OCI-LY3 (cell line): Measurements from ENCODE around the gene ELOB.

ENCODE experiments used
- H2AFZ ChIP-seq: fragments of 200-600, 300-600 bp; shearing (Covaris generic); 2 replicates; pipeline ENCODE4 v1.6.0; 2014; ENCODE audit warnings: antibody characterized with exemption, low read depth, low read length
- H3K27ac ChIP-seq: fragments of 200-600, 300-600 bp; sonication (generic); 2 replicates; pipeline ENCODE4 v1.5.1; 2014; ENCODE audit warnings: mild to moderate bottlenecking, low read length, moderate library complexity, mixed read lengths
- H3K27me3 ChIP-seq: fragments of 200-600, 300-600 bp; sonication (generic); 2 replicates; pipeline ENCODE4 v1.6.1; 2014; ENCODE audit warnings: low read depth, low read length, mixed read lengths
- H3K36me3 ChIP-seq: fragments of 200-600, 300-600 bp; sonication (generic); replicated peaks from 2 replicates; pipeline ENCODE3; 2014; ENCODE audit warnings: low read depth, low read length, mixed read lengths
- H3K4me1 ChIP-seq: fragments of 300-600, 200-600 bp; sonication (generic); 2 replicates; pipeline ENCODE4 v1.6.1; 2014; ENCODE audit warnings: low read length, mixed read lengths
- H3K4me2 ChIP-seq: fragments of 200-600, 300-600 bp; sonication (generic); 2 replicates; pipeline ENCODE4 v1.6.1; 2014; ENCODE audit warnings: low read length, mixed read lengths
- H3K4me3 ChIP-seq: fragments of 300-600, 200-600 bp; sonication (generic); 2 replicates; pipeline ENCODE4 v1.5.1; 2014; ENCODE audit warnings: antibody characterized with exemption, mild to moderate bottlenecking, low read length, moderate library complexity
- H3K79me2 ChIP-seq: fragments of 300-600, 200-600 bp; shearing (Covaris generic); 2 replicates; pipeline ENCODE4 v1.6.1; 2014; ENCODE audit warnings: mild to moderate bottlenecking, low read length, mixed read lengths
- H3K9ac ChIP-seq: fragments of 300-600, 200-600 bp; shearing (Covaris generic); 2 replicates; pipeline ENCODE4 v1.6.0; 2014; ENCODE audit warnings: mild to moderate bottlenecking, low read length, moderate library complexity
- H3K9me3 ChIP-seq: fragments of 200-600, 300-600 bp; shearing (Covaris generic); 2 replicates; pipeline ENCODE4 v1.6.1; 2014; ENCODE audit warnings: low read length, mixed read lengths; ENCODE audit not compliant: insufficient read depth
- H4K20me1 ChIP-seq: fragments of 200-600, 300-600 bp; sonication (generic); 2 replicates; pipeline ENCODE4 v1.6.1; 2016; ENCODE audit warnings: low read length, mixed read lengths; ENCODE audit not compliant: insufficient read depth
- CTCF ChIP-seq: fragments of 200-600, 300-600 bp; sonication (generic); IDR thresholded peaks from 2 replicates; pipeline ENCODE4 v1.5.1; 2014; ENCODE audit warnings: antibody characterized with exemption, low read length, low read depth
- EZH2phosphoT487 ChIP-seq: fragments of 200-600 bp; shearing (Covaris generic); IDR thresholded peaks from 2 replicates; pipeline ENCODE4 v1.6.1; 2018; ENCODE audit warnings: antibody characterized with exemption, mixed run types, low read depth

The ELOB gene

DNA sequence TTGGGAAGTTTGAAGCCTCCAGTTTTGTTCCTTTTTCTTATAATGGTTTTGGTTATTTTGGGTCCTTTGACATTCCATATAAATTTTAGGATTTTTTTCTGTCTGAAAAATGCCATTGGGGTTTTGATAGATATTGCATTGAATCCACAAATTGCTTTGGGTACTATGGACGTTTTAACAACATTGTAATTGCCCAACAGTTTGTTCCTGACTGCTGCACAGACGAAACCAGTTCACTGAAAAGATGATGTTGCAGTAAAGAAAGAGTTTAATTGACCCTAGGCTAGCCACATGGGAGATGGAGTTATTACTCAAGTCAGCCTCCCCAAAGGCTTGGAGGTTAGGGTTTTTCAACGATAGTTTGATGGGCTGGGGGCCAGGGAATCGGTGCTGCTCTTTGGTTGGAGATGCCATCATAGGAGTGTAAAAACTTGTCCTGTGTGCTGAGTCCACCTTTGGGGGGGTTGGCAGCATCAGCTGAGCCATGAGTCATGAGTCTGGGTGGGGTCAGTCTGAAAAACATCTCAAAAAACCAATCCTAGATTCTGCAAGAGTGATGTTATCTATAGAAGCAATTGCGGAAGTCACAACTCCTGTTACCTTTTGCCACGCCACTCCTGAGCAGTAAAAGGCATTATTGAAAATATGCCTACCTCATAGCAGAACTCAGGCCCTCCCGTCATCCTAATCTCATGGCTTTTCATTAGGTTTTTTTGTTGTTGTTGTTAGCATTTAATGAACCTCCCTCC, 18.5 kb upstream of the ELOB start:
- H3K4me1 ChIP-seq, result no peaks in the 10 kb centered on the region
- H3K9ac ChIP-seq, result no peak overlapping the region
- H3K27me3 ChIP-seq, result 0 out of 2 replicates have a peak, but pooled peaks cover 5% of the 10 kb centered on the region
- H2AFZ ChIP-seq, result no peak overlapping the region
- no peaks in the 10 kb centered on the region for H3K9me3 ChIP-seq
- H4K20me1 ChIP-seq, result no peaks in the 10 kb centered on the region
- no peaks in the 10 kb centered on the region for H3K79me2 ChIP-seq
- no peak overlapping the region for H3K27ac ChIP-seq
- H3K4me3 ChIP-seq, result no peak overlapping the region
- TF ChIP-seq EZH2phosphoT487 (no peak), CTCF (no peak)
- no peak overlapping the region for H3K4me2 ChIP-seq
- H3K36me3 ChIP-seq, result no peaks in the 10 kb centered on the region

GRCh38 chr16:2792940-2793339, 15.9 kb upstream of the ELOB start:
- Histone ChIP-seq H3K27ac (no peak overlapping the region), H3K4me2 (no peak overlapping the region), H3K4me3 (no peak overlapping the region), H3K4me1 (no peaks in the 10 kb centered on the region), H3K79me2 (no peaks in the 10 kb centered on the region), H2AFZ (no peak overlapping the region), H3K9ac (no peak overlapping the region), H3K27me3 (0 out of 2 replicates have a peak, but pooled peaks cover 5% of the 10 kb centered on the region), H3K36me3 (no peaks in the 10 kb centered on the region), H4K20me1 (no peaks in the 10 kb centered on the region), H3K9me3 (no peaks in the 10 kb centered on the region)
- no peak for TF ChIP-seq EZH2phosphoT487
- TF ChIP-seq CTCF, result no peak

GRCh38 chr16:2791174-2791573, 14.1 kb upstream of the ELOB start:
- Histone ChIP-seq H3K79me2 (no peaks in the 10 kb centered on the region), H3K9ac (no peak overlapping the region), H3K9me3 (no peaks in the 10 kb centered on the region), H3K4me3 (no peak overlapping the region), H4K20me1 (no peaks in the 10 kb centered on the region), H3K27me3 (0 out of 2 replicates have a peak, but pooled peaks cover 5% of the 10 kb centered on the region), H3K27ac (no peak overlapping the region), H3K4me1 (no peaks in the 10 kb centered on the region), H3K4me2 (no peak overlapping the region), H3K36me3 (no peaks in the 10 kb centered on the region), H2AFZ (no peak overlapping the region)
- TF ChIP-seq EZH2phosphoT487 (no peak), CTCF (no peak)

- Histone ChIP-seq H3K27ac (no peak overlapping the region), H3K9me3 (no peaks in the 10 kb centered on the region), H4K20me1 (no peaks in the 10 kb centered on the region), H3K79me2 (no peaks in the 10 kb centered on the region), H3K36me3 (no peaks in the 10 kb centered on the region), H3K27me3 (0 out of 2 replicates have a peak, but pooled peaks cover 5% of the 10 kb centered on the region), H3K9ac (no peak overlapping the region), H3K4me2 (no peak overlapping the region), H2AFZ (no peak overlapping the region), H3K4me3 (no peak overlapping the region), H3K4me1 (no peaks in the 10 kb centered on the region)
- TF ChIP-seq EZH2phosphoT487 (no peak), CTCF (no peak)
Measured at GRCh38 chr16:2790631-2791030, 13.6 kb upstream of the ELOB start.
